LHCN-M2 (cell line): ENCODE measurements around the gene LDHB. TPM values are rescaled to one million over a fixed set of nuclear protein-coding genes. Genes with fewer than 3 reads are reported as not detected.
A peak's percentile ranks its signal among the peaks of the same experiment; 100 is the strongest.
"Not testable (repeated sequence)": the region's sequence is repeated elsewhere in the genome, so short reads cannot be mapped to it uniquely, and the experiment has no call there.

ENCODE experiments used
- DNase-seq: peaks from one replicate; pipeline ENCODE4 v3.0.0-alpha.2; 2012; ENCODE audit warnings: low read depth
- total RNA-seq: library from RNA; depleted of rRNA; stranded (reverse); fragments of >200 nt; gene quantifications from 2 replicates; pipeline ENCODE4 v1.2.3, GENCODE V29; 2014

LDHB gene
- total RNA-seq, 1 experiment from 2014 or later = 832 TPM

DNA sequence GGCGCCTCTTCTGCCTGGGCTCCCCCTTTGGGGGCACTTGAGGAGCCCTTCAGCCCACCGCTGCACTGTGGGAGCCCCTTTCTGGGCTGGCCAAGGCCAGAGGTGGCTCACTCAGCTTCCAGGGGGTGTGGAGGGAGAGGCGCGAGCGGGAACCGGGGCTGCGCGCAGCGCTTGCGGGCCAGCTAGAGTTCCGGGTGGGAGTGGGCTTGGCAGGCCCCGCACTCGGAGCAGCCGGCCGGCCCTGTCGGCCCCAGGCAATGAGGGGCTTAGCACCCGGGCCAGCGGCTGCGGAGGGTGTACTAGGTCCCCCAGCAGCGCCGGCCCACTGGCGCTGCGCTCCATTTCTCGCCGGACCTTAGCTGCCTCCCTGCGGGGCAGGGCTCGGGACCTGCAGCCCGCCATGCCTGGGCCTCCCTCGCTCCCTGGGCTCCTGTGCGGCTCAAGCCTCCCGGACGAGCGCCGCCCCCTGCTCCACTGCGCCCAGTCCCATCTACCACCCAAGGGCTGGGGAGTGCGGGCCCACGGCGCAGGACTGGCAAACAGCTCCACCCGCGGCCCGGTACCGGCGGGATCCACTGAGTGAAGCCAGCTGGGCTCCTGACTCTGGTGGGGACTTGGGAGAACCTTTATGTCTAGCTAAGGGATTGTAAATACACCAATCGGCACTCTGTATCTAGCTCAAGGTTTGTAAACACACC lies 3.9 kb upstream of the LDHB start:
- not testable (repeated sequence) for DNase-seq

DNA sequence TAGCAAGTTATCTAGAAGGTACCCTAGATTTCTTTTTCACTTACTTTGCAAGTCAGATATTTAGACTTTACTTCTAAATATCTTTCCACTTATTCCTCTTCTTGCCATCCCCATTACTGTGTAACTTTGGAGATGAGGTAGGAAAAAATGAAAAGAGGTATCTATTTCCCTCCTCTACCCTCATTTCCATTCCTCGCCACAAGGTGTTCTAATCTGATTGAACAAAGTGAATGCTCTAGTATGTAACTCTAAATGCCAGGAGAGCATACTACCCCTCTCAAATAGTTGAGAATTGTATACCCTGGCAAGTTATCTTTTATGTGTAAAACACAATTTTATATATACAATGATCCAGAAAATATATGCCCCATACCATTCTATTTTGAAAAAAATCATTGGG lies 1.7 kb upstream of the LDHB start:
- DNase-seq = no peak

DNA sequence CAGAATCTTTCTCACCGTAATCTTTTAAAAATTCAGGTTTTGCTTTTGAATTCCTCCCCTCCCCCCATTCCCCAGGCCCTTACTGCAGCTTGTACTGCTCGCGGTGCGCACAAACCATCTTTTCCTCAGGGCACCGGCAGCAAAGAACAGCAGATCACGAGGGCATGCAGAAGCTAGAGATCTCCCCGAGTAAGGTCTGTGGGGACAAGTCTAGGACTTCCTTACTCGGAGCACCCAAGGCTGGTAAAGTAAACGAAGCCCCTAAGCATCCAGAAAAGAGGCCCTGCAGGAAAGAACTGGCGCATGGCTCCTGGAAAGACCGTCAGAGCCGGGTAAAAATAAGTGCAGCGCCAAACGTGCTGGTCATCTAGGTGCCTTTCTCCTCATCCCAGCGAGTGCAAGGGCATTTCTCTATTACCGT lies 727 bp downstream of the LDHB start:
- DNase-seq = peak; percentile 47

- DNase-seq = no peak
These were observed 2.1 kb downstream of the LDHB start for GRCh38 chr12:21655591-21655990.

DNA sequence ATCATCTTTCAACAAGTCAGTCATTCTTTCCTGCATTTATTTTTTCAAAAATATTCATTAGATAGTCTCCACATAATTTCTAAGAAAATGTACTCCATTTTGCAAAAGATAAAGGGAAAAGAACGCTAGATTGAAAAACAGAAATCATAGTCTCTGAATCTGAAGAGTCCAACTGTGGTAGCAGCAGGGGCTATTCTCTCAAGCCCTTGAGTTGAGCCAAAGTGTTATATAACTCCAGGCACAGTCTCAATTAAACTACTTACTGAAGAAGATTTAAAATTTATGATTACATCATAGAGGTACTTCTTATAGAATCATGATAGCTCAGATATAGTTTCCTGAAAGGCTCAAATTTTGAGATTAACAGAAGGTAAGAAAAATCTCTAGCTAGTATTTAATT lies 5.8 kb downstream of the LDHB start:
- no peak for DNase-seq

- DNase-seq = no peak
These were observed 6.6 kb downstream of the LDHB start for GRCh38 chr12:21650997-21651396.

GRCh38 chr12:21649034-21649433 lies 8.6 kb downstream of the LDHB start:
- no peak for DNase-seq

- DNase-seq = no peak
These were observed 9.3 kb downstream of the LDHB start for GRCh38 chr12:21648378-21648777.

- no peak for DNase-seq
These were observed 10.5 kb downstream of the LDHB start for GRCh38 chr12:21647179-21647578.

DNA sequence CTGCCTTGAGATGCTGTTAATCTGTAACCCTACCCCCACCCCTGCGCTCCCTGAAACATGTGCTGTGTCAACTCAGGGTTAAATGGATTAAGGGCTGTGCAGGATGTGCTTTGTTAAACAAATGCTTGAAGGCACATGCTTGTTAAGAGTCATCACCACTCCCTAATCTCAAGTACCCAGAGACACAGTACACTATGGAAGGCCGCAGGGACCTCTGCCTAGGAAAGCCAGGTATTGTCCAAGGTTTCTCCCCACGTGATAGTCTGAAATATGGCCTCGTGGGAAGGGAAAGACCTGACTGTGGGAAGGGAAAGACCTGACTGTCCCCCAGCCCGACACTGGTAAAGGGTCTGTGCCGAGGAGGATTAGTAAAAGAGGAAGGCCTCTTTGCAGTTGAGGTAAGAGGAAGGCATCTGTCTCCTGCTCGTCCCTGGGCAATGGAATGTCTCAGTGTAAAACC lies 12.6 kb downstream of the LDHB start:
- DNase-seq = not testable (repeated sequence)

GRCh38 chr12:21644516-21644915 lies 13.1 kb downstream of the LDHB start:
- no peak for DNase-seq

DNA sequence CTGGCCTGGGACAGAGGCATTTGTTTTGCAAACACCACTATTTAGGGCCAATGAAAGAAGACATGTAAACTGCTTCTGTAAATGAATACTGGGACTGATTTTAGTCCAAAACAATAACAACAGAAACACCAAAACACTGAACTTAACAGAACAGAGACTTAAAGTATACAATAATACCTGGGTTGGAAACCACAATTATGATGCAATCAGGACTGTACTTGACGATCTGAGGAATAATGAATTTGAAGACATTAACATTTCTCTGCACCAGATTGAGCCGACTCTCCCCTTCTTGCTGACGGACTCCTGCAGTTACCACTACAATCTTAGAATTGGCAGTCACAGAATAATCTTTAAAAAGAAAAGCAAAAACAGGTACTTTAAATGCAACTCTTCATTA lies 13.9 kb downstream of the LDHB start:
- no peak for DNase-seq

- no peak for DNase-seq
These were observed 14.8 kb downstream of the LDHB start for GRCh38 chr12:21642707-21643389.

GRCh38 chr12:21638054-21638891 lies 19.4 kb downstream of the LDHB start:
- no peak for DNase-seq

GRCh38 chr12:21634245-21634644 lies 23.4 kb downstream of the LDHB start:
- DNase-seq = no peak

DNA sequence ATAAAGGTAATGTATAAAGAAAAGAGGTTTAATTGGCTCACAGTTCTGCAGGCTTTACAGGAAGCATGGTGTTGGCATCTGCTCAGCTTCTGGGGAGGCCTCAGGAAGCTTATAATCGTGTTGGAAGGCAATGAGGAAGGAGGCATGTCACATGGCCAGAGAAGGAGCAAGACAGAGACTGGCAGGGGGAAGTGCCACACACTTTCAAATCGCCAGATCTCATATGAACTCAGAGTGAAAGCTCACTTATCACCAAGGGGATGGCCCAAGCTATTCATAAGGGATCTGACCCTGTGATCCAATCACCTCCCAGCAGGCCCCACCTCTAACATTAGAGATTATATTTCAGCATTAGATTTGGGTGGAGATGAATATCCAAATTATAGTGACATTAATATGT lies 26.3 kb downstream of the LDHB start:
- no peak for DNase-seq

- no peak for DNase-seq
These were observed 29.7 kb downstream of the LDHB start for GRCh38 chr12:21627924-21628323.

DNA sequence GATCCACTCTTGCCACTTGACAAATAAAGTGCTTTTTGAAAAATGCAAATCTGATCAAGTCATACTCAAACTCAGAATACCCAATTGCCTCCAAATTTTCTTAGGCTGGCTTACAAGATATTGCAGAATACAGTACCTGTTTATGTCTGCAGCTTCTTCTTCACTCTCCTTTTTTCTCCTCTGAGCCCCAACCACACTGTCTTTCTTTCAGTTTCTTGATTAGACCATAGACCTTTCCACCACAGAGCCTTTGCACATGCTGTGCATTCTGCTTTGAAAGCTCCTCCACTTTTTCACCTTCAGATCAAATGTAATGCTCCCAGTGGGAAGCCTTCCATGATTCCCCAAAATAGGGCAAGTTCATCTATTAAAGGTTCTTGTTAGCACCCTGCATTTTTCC lies 39.1 kb downstream of the LDHB start:
- no peak for DNase-seq

- DNase-seq = no peak
These were observed 40.6 kb downstream of the LDHB start for GRCh38 chr12:21617030-21617429.

DNA sequence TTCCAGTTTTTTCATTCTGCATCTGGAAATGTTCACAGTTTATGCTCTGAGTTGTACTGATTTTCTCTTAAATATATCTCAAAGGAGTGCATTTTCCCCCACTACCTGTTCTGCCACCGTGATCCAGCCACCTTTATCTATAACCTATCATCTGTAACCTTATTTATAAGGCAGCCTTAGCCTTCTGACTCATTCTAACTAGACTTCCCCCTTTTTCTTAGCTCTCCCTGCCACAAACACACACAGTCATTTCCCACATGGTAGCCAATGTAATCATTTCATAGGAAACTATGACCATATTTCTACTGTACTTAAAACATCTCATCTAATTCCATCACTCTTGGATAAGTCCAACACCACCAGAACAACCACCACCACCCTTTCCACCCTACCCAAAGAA lies 42.2 kb downstream of the LDHB start:
- DNase-seq = no peak

DNA sequence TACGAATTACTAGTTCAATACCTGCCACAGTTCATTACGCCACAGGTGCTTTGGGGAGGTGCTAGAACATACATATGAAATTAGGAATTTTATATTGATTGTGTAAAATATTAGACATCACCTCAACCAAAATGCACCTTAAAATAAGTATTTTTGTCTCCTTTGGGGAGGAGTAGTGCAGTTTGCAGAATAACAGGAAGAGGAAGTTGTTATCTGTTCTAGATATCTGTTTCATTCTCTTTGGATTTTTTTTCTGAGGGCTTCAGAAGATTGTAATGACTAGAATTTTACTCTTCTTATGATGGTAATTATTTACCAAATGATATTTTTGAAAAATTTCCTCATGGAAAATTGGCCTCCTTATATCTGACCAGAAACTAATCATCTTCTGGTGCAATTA lies 43.1 kb downstream of the LDHB start:
- DNase-seq = no peak

- no peak for DNase-seq
These were observed 43.7 kb downstream of the LDHB start for GRCh38 chr12:21613931-21614330.
